Mesenchymal stem cell (in vitro differentiated cells and primary cell): ENCODE measurements around the gene PARPBP.

Source experiments
- DNase-seq: peaks from one replicate; pipeline ENCODE4 v3.0.0-alpha.2; 2013
- H2AFZ ChIP-seq: one replicate; pipeline ENCODE4 v1.6.1; 2013; ENCODE audit warnings: low read depth, mild to moderate bottlenecking, control low read depth, inconsistent platforms, low read length, moderate library complexity
- H2AK5ac ChIP-seq: 2 replicates; pipeline ENCODE4 v1.6.1; 2013; ENCODE audit warnings: low read length, moderate library complexity, mild to moderate bottlenecking, inconsistent platforms; ENCODE audit not compliant: severe bottlenecking
- H2BK120ac ChIP-seq: one replicate; pipeline ENCODE4 v1.6.1; 2013; ENCODE audit warnings: low read depth, mild to moderate bottlenecking, inconsistent platforms, low read length, moderate library complexity
- H2BK12ac ChIP-seq, 2 experiments: one replicate each; pipeline ENCODE4 v1.6.1; 2013; ENCODE audit warnings: inconsistent platforms in 2 of 2, low read length in 2 of 2, mild to moderate bottlenecking in 2 of 2, moderate library complexity in 2 of 2, control low read depth in 1 of 2
- H2BK15ac ChIP-seq: one replicate; pipeline ENCODE4 v1.6.1; 2013; ENCODE audit warnings: mild to moderate bottlenecking, low read depth, inconsistent platforms; ENCODE audit not compliant: poor library complexity, severe bottlenecking
- H2BK5ac ChIP-seq: 2 replicates; pipeline ENCODE4 v1.6.1; 2013; ENCODE audit warnings: low read depth, mild to moderate bottlenecking, low read length, control low read depth, inconsistent platforms; ENCODE audit not compliant: poor library complexity, severe bottlenecking
- H3K14ac ChIP-seq, 2 experiments: one replicate each; pipeline ENCODE4 v1.6.1; 2013; ENCODE audit warnings: inconsistent platforms in 2 of 2, low read length in 2 of 2, control low read depth in 1 of 2, mild to moderate bottlenecking in 1 of 2, moderate library complexity in 1 of 2
- H3K18ac ChIP-seq, 2 experiments: one replicate each; pipeline ENCODE4 v1.6.1; 2013; ENCODE audit warnings: inconsistent platforms in 2 of 2, low read length in 2 of 2, control low read depth in 1 of 2, low read depth in 1 of 2, mild to moderate bottlenecking in 1 of 2
- H3K23ac ChIP-seq, 2 experiments: one replicate each; pipeline ENCODE4 v1.6.1; 2013; ENCODE audit warnings: inconsistent platforms in 2 of 2, low read length in 2 of 2, mild to moderate bottlenecking in 2 of 2, moderate library complexity in 2 of 2, control low read depth in 1 of 2
- H3K27ac ChIP-seq: 2 replicates; pipeline ENCODE4 v1.5.1; 2013; ENCODE audit warnings: mild to moderate bottlenecking, moderate library complexity, low read length, control low read depth, inconsistent platforms; ENCODE audit not compliant: poor library complexity, severe bottlenecking
- H3K27me3 ChIP-seq, 2 experiments: 2 replicates each; pipeline versions ENCODE4 v1.6.1 to v1.7.0; 2013; ENCODE audit warnings: low read length in 2 of 2, mild to moderate bottlenecking in 2 of 2, moderate library complexity in 2 of 2, control low read depth in 1 of 2, inconsistent platforms in 1 of 2; ENCODE audit not compliant: control insufficient read depth in 1 of 2, insufficient read depth in 1 of 2
- H3K36me3 ChIP-seq, 2 experiments: 2 replicates each; pipeline versions ENCODE4 v1.6.1 to v1.7.0; 2013; ENCODE audit warnings: low read length in 2 of 2, control low read depth in 1 of 2, inconsistent platforms in 1 of 2, low read depth in 1 of 2, mild to moderate bottlenecking in 1 of 2; ENCODE audit not compliant: insufficient read depth in 2 of 2, control insufficient read depth in 1 of 2
- H3K4ac ChIP-seq, 2 experiments: one replicate each; pipeline ENCODE4 v1.6.1; 2013; ENCODE audit warnings: inconsistent platforms in 2 of 2, low read length in 2 of 2, mild to moderate bottlenecking in 2 of 2, moderate library complexity in 2 of 2, control low read depth in 1 of 2, low read depth in 1 of 2
- H3K4me1 ChIP-seq: 2 replicates; pipeline ENCODE4 v1.6.1; 2013; ENCODE audit warnings: low read depth, low read length, control low read depth; ENCODE audit not compliant: control insufficient read depth, insufficient read depth
- H3K4me2 ChIP-seq: 2 replicates; pipeline ENCODE4 v1.6.1; 2013; ENCODE audit warnings: low read length, mild to moderate bottlenecking, inconsistent platforms; ENCODE audit not compliant: poor library complexity, severe bottlenecking
- H3K4me3 ChIP-seq, 2 experiments: 2 replicates each; pipeline versions ENCODE4 v1.5.1 to v1.7.0; 2013; ENCODE audit warnings: low read length in 2 of 2, mild to moderate bottlenecking in 2 of 2, control low read depth in 1 of 2, low read depth in 1 of 2; ENCODE audit not compliant: insufficient read depth in 1 of 2
- H3K79me1 ChIP-seq: replicated peaks from 2 replicates; pipeline ENCODE4 v1.6.1; 2013; ENCODE audit warnings: mild to moderate bottlenecking, control low read depth, low read length, inconsistent platforms; ENCODE audit not compliant: poor library complexity, severe bottlenecking
- H3K9ac ChIP-seq: 2 replicates; pipeline ENCODE4 v1.7.0; 2013; ENCODE audit warnings: mild to moderate bottlenecking, low read length, moderate library complexity
- H3K9me3 ChIP-seq: 2 replicates; pipeline ENCODE4 v1.7.0; 2013; ENCODE audit warnings: mild to moderate bottlenecking, low read length; ENCODE audit not compliant: control insufficient read depth
- H4K8ac ChIP-seq: one replicate; pipeline ENCODE4 v1.6.1; 2013; ENCODE audit warnings: inconsistent platforms, mild to moderate bottlenecking, low read length, moderate library complexity
- H4K91ac ChIP-seq: one replicate; pipeline ENCODE4 v1.6.1; 2013; ENCODE audit warnings: mild to moderate bottlenecking, low read length, inconsistent platforms
- WGBS: methylation state at CpG from one replicate; pipeline ENCODE4 v1.1.7; 2013; ENCODE audit warnings: mixed read lengths; 5-methylcytosine and 5-hydroxymethylcytosine counted together

PARPBP gene

DNA sequence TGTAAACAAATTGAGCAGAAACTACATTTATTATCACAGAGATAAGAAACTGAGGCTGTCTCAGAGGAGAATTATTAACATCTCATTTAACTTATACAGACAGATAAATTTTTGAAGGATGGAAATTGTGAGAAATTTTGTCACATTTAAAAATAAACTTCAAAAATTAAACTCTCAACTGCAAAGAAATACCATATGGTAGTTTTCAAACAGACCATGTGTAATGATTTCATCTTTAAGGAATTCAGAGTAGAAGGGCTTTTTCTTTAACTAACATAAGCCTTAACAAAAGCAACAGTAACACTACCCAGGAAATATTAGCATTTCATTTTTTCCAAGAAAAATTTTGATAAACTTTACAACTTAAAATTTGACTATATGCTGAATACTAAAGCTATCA, 26.7 kb upstream of the PARPBP start:
- Histone ChIP-seq H3K27ac (no peak overlapping the region), H3K27me3 (no peaks in the 10 kb centered on the region), H2BK120ac (no peak overlapping the region), H3K9ac (peak overlapping the region; percentile 58), H3K23ac (no peak overlapping the region), H3K79me1 (peaks cover 2% of the 10 kb centered on the region), H3K14ac (no peak overlapping the region), H3K18ac (no peak overlapping the region), H3K4ac (no peak overlapping the region), H3K4me1 (no peaks in the 10 kb centered on the region), H2AK5ac (no peak overlapping the region), H4K8ac (no peak overlapping the region), H3K4me3 (no peak overlapping the region), H4K91ac (no peak overlapping the region), H3K9me3 (peaks cover 3% of the 10 kb centered on the region), H2BK12ac (no peak overlapping the region), H2AFZ (no peak overlapping the region), H3K4me2 (no peak overlapping the region), H2BK5ac (no peak overlapping the region), H3K36me3 (peaks cover 7 to 31% of the 10 kb centered on the region in 2 experiments), H2BK15ac (no peak overlapping the region)
- peak; percentile 39 for DNase-seq

GRCh38 chr12:102095677-102096263, 24.2 kb upstream of the PARPBP start:
- H3K14ac ChIP-seq = no peak overlapping the region
- H3K4me2 ChIP-seq = no peak overlapping the region
- no peak overlapping the region for H2BK15ac ChIP-seq
- no peak overlapping the region for H2AFZ ChIP-seq
- no peak overlapping the region for H2BK5ac ChIP-seq
- H2BK120ac ChIP-seq = no peak overlapping the region
- no peak overlapping the region for H2AK5ac ChIP-seq
- no peak overlapping the region for H4K8ac ChIP-seq
- no peak overlapping the region for H4K91ac ChIP-seq
- peaks cover 3% of the 10 kb centered on the region for H3K79me1 ChIP-seq
- H3K18ac ChIP-seq = no peak overlapping the region
- no peak overlapping the region for H3K23ac ChIP-seq
- DNase-seq = peak; percentile 48
- H3K4ac ChIP-seq = no peak overlapping the region
- WGBS = 82% methylated on average over 2 of the region's 2 CpGs
- no peak overlapping the region for H3K4me3 ChIP-seq
- no peak overlapping the region for H3K27ac ChIP-seq
- no peak overlapping the region for H2BK12ac ChIP-seq
- no peak overlapping the region for H3K9ac ChIP-seq
- H3K4me1 ChIP-seq = no peaks in the 10 kb centered on the region
- H3K27me3 ChIP-seq = no peaks in the 10 kb centered on the region
- H3K36me3 ChIP-seq = peaks cover 3 to 47% of the 10 kb centered on the region in 2 experiments
- H3K9me3 ChIP-seq = no peaks in the 10 kb centered on the region

- 90% methylated on average over 3 of the region's 3 CpGs for WGBS
- Histone ChIP-seq H3K79me1 (peaks cover 3% of the 10 kb centered on the region), H3K9me3 (no peaks in the 10 kb centered on the region)
These were observed 23.1 kb upstream of the PARPBP start for GRCh38 chr12:102096855-102097254.

GRCh38 chr12:102106905-102107304, 13.1 kb upstream of the PARPBP start:
- H2BK15ac ChIP-seq = no peak overlapping the region
- DNase-seq = no peak
- peaks cover 16% of the 10 kb centered on the region for H3K79me1 ChIP-seq
- H3K4ac ChIP-seq = no peak overlapping the region
- no peak overlapping the region for H3K23ac ChIP-seq
- no peak overlapping the region for H3K9ac ChIP-seq
- 100% methylated on average over 1 of the region's 3 CpGs for WGBS
- no peak overlapping the region for H2BK12ac ChIP-seq
- H3K4me2 ChIP-seq = no peak overlapping the region
- no peak overlapping the region for H3K4me3 ChIP-seq
- H3K9me3 ChIP-seq = no peaks in the 10 kb centered on the region
- H2BK5ac ChIP-seq = no peak overlapping the region
- no peak overlapping the region for H4K91ac ChIP-seq
- no peak overlapping the region for H2AK5ac ChIP-seq
- peaks cover 19 to 88% of the 10 kb centered on the region in 2 experiments for H3K36me3 ChIP-seq
- H4K8ac ChIP-seq = no peak overlapping the region
- no peak overlapping the region for H3K14ac ChIP-seq
- no peaks in the 10 kb centered on the region for H3K4me1 ChIP-seq
- no peak overlapping the region for H2BK120ac ChIP-seq
- no peaks in the 10 kb centered on the region for H3K27me3 ChIP-seq
- no peak overlapping the region for H3K27ac ChIP-seq
- no peak overlapping the region for H3K18ac ChIP-seq
- H2AFZ ChIP-seq = no peak overlapping the region

More at GRCh38 chr12:102096855-102097254, 23.1 kb upstream of the PARPBP start:
- no peak overlapping the region for H3K23ac ChIP-seq
- H4K91ac ChIP-seq = no peak overlapping the region
- no peak overlapping the region for H3K9ac ChIP-seq
- no peak overlapping the region for H3K4me2 ChIP-seq
- H3K4me3 ChIP-seq = no peak overlapping the region
- H2AFZ ChIP-seq = no peak overlapping the region
- no peak for DNase-seq
- H2AK5ac ChIP-seq = no peak overlapping the region
- H3K27ac ChIP-seq = no peak overlapping the region
- no peak overlapping the region for H3K4ac ChIP-seq
- H3K27me3 ChIP-seq = no peaks in the 10 kb centered on the region
- no peak overlapping the region for H2BK15ac ChIP-seq
- no peak overlapping the region for H2BK12ac ChIP-seq
- H4K8ac ChIP-seq = no peak overlapping the region
- no peak overlapping the region for H3K14ac ChIP-seq
- no peaks in the 10 kb centered on the region for H3K4me1 ChIP-seq
- no peak overlapping the region for H2BK5ac ChIP-seq
- H2BK120ac ChIP-seq = no peak overlapping the region
- peaks cover 3 to 52% of the 10 kb centered on the region in 2 experiments for H3K36me3 ChIP-seq
- no peak overlapping the region for H3K18ac ChIP-seq
